Measurements from ENCODE around the gene PRKCA.

- TF ChIP-seq GATA2 (IDR thresholded peaks at IDR 0.05; ENCODE audit: low read depth, low read length): no peak
- TF ChIP-seq GATA3 (IDR thresholded peaks at IDR 0.05; ENCODE audit: low read depth, low read length): no peak
Observed at GRCh38 chr17:66629762-66630161, 327.3 kb downstream of the PRKCA start.

Measured in SH-SY5Y (cell line).